GM23248 (cell line): ENCODE measurements around the gene SLC4A2. TPM values are rescaled to one million over a fixed set of nuclear protein-coding genes. Genes with fewer than 3 reads are reported as not detected.

Source experiments
- DNase-seq: peaks from one replicate; pipeline ENCODE4 v3.0.0-alpha.2; 2015
- H2AFZ ChIP-seq: fragments of 200-600 bp; sonication (generic); 2 replicates; pipeline ENCODE4 v1.6.1; 2016; ENCODE audit warnings: antibody characterized with exemption
- H3F3A ChIP-seq: fragments of 200-600 bp; sonication (generic); 2 replicates; pipeline ENCODE4 v1.6.1; 2016; ENCODE audit warnings: mild to moderate bottlenecking, antibody characterized with exemption, mixed run types; ENCODE audit not compliant: insufficient read depth
- H3K27ac ChIP-seq: fragments of 200-600 bp; sonication (generic); 2 replicates; pipeline ENCODE4 v1.5.1; 2016; ENCODE audit warnings: mild to moderate bottlenecking
- H3K27me3 ChIP-seq: fragments of 200-600 bp; sonication (generic); replicated peaks from 2 replicates; pipeline ENCODE4 v1.6.1; 2016; ENCODE audit warnings: mild to moderate bottlenecking; ENCODE audit not compliant: insufficient read depth
- H3K36me3 ChIP-seq: fragments of 200-600 bp; sonication (generic); 2 replicates; pipeline ENCODE4 v1.6.1; 2016; ENCODE audit warnings: low read depth, mild to moderate bottlenecking
- H3K4me1 ChIP-seq: fragments of 200-600 bp; sonication (generic); 2 replicates; pipeline ENCODE4 v1.6.1; 2016; ENCODE audit warnings: mild to moderate bottlenecking; ENCODE audit not compliant: insufficient read depth
- H3K4me2 ChIP-seq: fragments of 200-600 bp; sonication (generic); one replicate; pipeline ENCODE4 v1.6.1; 2016; ENCODE audit warnings: mild to moderate bottlenecking; ENCODE audit not compliant: unreplicated experiment
- H3K4me3 ChIP-seq: fragments of 200-600 bp; sonication (generic); 2 replicates; pipeline ENCODE4 v1.5.1; 2016; ENCODE audit warnings: mild to moderate bottlenecking
- H3K79me2 ChIP-seq: fragments of 200-600 bp; sonication (generic); 2 replicates; pipeline ENCODE4 v1.6.1; 2016; ENCODE audit warnings: mild to moderate bottlenecking; ENCODE audit not compliant: insufficient read depth
- H3K9ac ChIP-seq: fragments of 200-600 bp; sonication (generic); 2 replicates; pipeline ENCODE4 v1.6.1; 2016; ENCODE audit warnings: mild to moderate bottlenecking
- H3K9me2 ChIP-seq: fragments of 200-600 bp; sonication (generic); 2 replicates; pipeline ENCODE4 v1.6.1; 2016; ENCODE audit warnings: mixed run types, mild to moderate bottlenecking, moderate library complexity; ENCODE audit not compliant: insufficient read depth
- H3K9me3 ChIP-seq: fragments of 200-600 bp; sonication (generic); one replicate; pipeline ENCODE4 v1.6.1; 2017; ENCODE audit warnings: low read depth
- H4K20me1 ChIP-seq: fragments of 200-600 bp; sonication (generic); 2 replicates; pipeline ENCODE4 v1.6.0; 2016; ENCODE audit not compliant: insufficient read depth
- EZH2 ChIP-seq: fragments of 200-600 bp; sonication (generic); IDR thresholded peaks from 2 replicates; pipeline ENCODE4 v1.6.1; 2018; ENCODE audit warnings: antibody characterized with exemption, mild to moderate bottlenecking; ENCODE audit not compliant: insufficient read depth, poor library complexity, severe bottlenecking
- EZH2phosphoT487 ChIP-seq: fragments of 200-600 bp; sonication (generic); IDR thresholded peaks from 2 replicates; pipeline ENCODE4 v1.6.1; 2018; ENCODE audit warnings: antibody characterized with exemption, moderate library complexity, mild to moderate bottlenecking, low read depth; ENCODE audit not compliant: insufficient read depth
- WGBS, 2 experiments: methylation state at CpG; one replicate each; pipeline ENCODE4 v1.1.6; 2015 to 2017; ENCODE audit warnings: low lambda C conversion rate in 2 of 2, low coverage in 1 of 2; ENCODE audit errors: missing lambda C conversion rate in 2 of 2; 5-methylcytosine and 5-hydroxymethylcytosine counted together
- in situ Hi-C: fragments of 300-500 bp; cut with MboI; formaldehyde crosslinking; loops from 2 replicates; pipeline ENCODE4 v1.15.0; 2020
- polyA plus RNA-seq: library from polyadenylated mRNA; unstranded; fragments of >200 nt; fragmentation: Nextera tagmentation; extraction: Ambion mirVana; gene quantifications from 2 replicates; pipeline ENCODE4 v1.2.1, GENCODE V29; 2016
- total RNA-seq: library from RNA; depleted of rRNA; stranded (reverse); fragments of >200 nt; shearing (Covaris generic); gene quantifications from 2 replicates; pipeline ENCODE4 v1.2.3, GENCODE V29; 2014

The SLC4A2 gene
- total and polyA plus RNA-seq, 2 experiments from 2014 or later: 59.4 to 94.6 TPM

- Histone ChIP-seq H3K36me3 (no peaks in the 10 kb centered on the region), H3K9me2 (no peaks in the 10 kb centered on the region), H3K27me3 (no peaks in the 10 kb centered on the region), H3K4me1 (peaks cover 9% of the 10 kb centered on the region), H3K4me3 (no peak within 1 kb of the TSS), H3F3A (peaks cover 13% of the 10 kb centered on the region), H4K20me1 (no peaks in the 10 kb centered on the region), H3K9me3 (no peaks in the 10 kb centered on the region), H3K4me2 (no peak within 1 kb of the TSS), H3K27ac (no peak within 1 kb of the TSS), H2AFZ (no peak within 1 kb of the TSS), H3K79me2 (no peaks in the 10 kb centered on the region), H3K9ac (no peak within 1 kb of the TSS)
- no peak for DNase-seq
- TF ChIP-seq EZH2phosphoT487 (no peak), EZH2 (no peak)
- 76 to 81% methylated on average over 19 to 22 of the region's 22 CpGs for WGBS, 2 experiments
- in situ Hi-C loops: no loop called here
Observed at GRCh38 chr7:151047976-151048815, 11.2 kb upstream of the SLC4A2 start, which contains the start of gene ASIC3. ASIC3 (plus strand) TSS chr7:151048531; CDS start chr7:151048886, 355 bp downstream.

GRCh38 chr7:151048911-151049463 lies 10.4 kb upstream of the SLC4A2 start:
- Histone ChIP-seq H3K27ac (no peak overlapping the region), H3K4me3 (no peak overlapping the region), H3K36me3 (no peaks in the 10 kb centered on the region), H3K4me2 (no peak overlapping the region), H3K27me3 (no peaks in the 10 kb centered on the region), H3F3A (peaks cover 13% of the 10 kb centered on the region), H3K9me2 (no peaks in the 10 kb centered on the region), H3K9me3 (no peaks in the 10 kb centered on the region), H4K20me1 (no peaks in the 10 kb centered on the region), H3K4me1 (peaks cover 9% of the 10 kb centered on the region), H3K9ac (no peak overlapping the region), H3K79me2 (no peaks in the 10 kb centered on the region), H2AFZ (no peak overlapping the region)
- no peak for TF ChIP-seq EZH2phosphoT487
- no peak for TF ChIP-seq EZH2
- DNase-seq: no peak
- in situ Hi-C loops: no loop called here
- 92 to 93% methylated on average over 38 of the region's 38 CpGs for WGBS, 2 experiments

- 6 to 10% methylated on average over 13 to 44 of the region's 50 CpGs for WGBS, 2 experiments
- Histone ChIP-seq H3K79me2 (no peaks in the 10 kb centered on the region), H2AFZ (no peak overlapping the region), H4K20me1 (no peaks in the 10 kb centered on the region), H3K27me3 (no peaks in the 10 kb centered on the region), H3K9me3 (no peaks in the 10 kb centered on the region), H3K4me1 (peaks cover 9% of the 10 kb centered on the region), H3K36me3 (no peaks in the 10 kb centered on the region), H3K9me2 (no peaks in the 10 kb centered on the region), H3K4me3 (no peak overlapping the region), H3K27ac (no peak overlapping the region), H3K4me2 (peak overlapping the region; percentile 16), H3F3A (peaks cover 13% of the 10 kb centered on the region), H3K9ac (no peak overlapping the region)
- peak; percentile 89 for DNase-seq
- no peak for TF ChIP-seq EZH2
- no peak for TF ChIP-seq EZH2phosphoT487
- in situ Hi-C loops: loop anchor here (10.0 kb wide), 1 partner anchor 56 kb away; the partner anchor contains the start of gene NOS3
Observed at GRCh38 chr7:151051108-151051507, 8.3 kb upstream of the SLC4A2 start.

GRCh38 chr7:151053096-151053495 lies 6.3 kb upstream of the SLC4A2 start:
- Histone ChIP-seq H3K9ac (no peak overlapping the region), H3K9me2 (no peaks in the 10 kb centered on the region), H3K9me3 (no peaks in the 10 kb centered on the region), H2AFZ (no peak overlapping the region), H3K27ac (no peak overlapping the region), H3K4me2 (no peak overlapping the region), H3K4me1 (peaks cover 6% of the 10 kb centered on the region; the same call in 1 of the 2 replicates), H4K20me1 (no peaks in the 10 kb centered on the region), H3K4me3 (no peak overlapping the region), H3K36me3 (no peaks in the 10 kb centered on the region), H3F3A (no peaks in the 10 kb centered on the region), H3K27me3 (no peaks in the 10 kb centered on the region), H3K79me2 (0 out of 2 replicates have a peak, but pooled peaks cover 4% of the 10 kb centered on the region)
- WGBS, 2 experiments: 81 to 89% methylated on average over 4 of the region's 4 CpGs
- in situ Hi-C loops: loop anchor here (10.0 kb wide), 1 partner anchor 58 kb away; the partner anchor contains the start of gene NOS3
- TF ChIP-seq EZH2phosphoT487 (no peak), EZH2 (no peak)
- no peak for DNase-seq
